T follicular helper cell (primary cell): ENCODE results near the gene PEBP1.

ENCODE experiments used
- DNase-seq: peaks from one replicate; pipeline ENCODE4 v3.0.0-alpha.2; 2020; ENCODE audit warnings: low read depth

Gene PEBP1

GRCh38 chr12:118193958-118194357 lies 58.0 kb downstream of the PEBP1 start:
- DNase-seq = no peak
